A673 (cell line): ENCODE measurements around the gene MAP4K4. TPM values are rescaled to one million over a fixed set of nuclear protein-coding genes. Genes with fewer than 3 reads are reported as not detected.

Experiments
- total RNA-seq: library from RNA; stranded (reverse); gene quantifications from 2 replicates; pipeline ENCODE4 v1.2.3, GENCODE V29; 2021

The MAP4K4 gene
- total RNA-seq, 1 experiment from 2014 or later: 157 TPM

Other genes starting within 250 kb of the MAP4K4 start
- not detected in 2 replicates for gene RFX8, start 222.6 kb upstream of the MAP4K4 start, total RNA-seq